GM12892 (cell line): ENCODE data around the gene MINDY4.

Experiments
- POLR2A ChIP-seq: IDR thresholded peaks from 2 replicates; pipeline ENCODE4 v1.6.1; 2011; ENCODE audit warnings: low read depth, low read length, control low read depth
- POLR2AphosphoS5 ChIP-seq: IDR thresholded peaks from 2 replicates; pipeline ENCODE4 v1.6.1; 2011; ENCODE audit warnings: low read depth, low read length, control low read depth

- no peak for TF ChIP-seq POLR2A
- TF ChIP-seq POLR2AphosphoS5 = no peak
Measured at GRCh38 chr7:30925913-30926312, 154.7 kb downstream of the MINDY4 start.
